ENCODE results near the gene HOOK2.

HOOK2 gene

DNA sequence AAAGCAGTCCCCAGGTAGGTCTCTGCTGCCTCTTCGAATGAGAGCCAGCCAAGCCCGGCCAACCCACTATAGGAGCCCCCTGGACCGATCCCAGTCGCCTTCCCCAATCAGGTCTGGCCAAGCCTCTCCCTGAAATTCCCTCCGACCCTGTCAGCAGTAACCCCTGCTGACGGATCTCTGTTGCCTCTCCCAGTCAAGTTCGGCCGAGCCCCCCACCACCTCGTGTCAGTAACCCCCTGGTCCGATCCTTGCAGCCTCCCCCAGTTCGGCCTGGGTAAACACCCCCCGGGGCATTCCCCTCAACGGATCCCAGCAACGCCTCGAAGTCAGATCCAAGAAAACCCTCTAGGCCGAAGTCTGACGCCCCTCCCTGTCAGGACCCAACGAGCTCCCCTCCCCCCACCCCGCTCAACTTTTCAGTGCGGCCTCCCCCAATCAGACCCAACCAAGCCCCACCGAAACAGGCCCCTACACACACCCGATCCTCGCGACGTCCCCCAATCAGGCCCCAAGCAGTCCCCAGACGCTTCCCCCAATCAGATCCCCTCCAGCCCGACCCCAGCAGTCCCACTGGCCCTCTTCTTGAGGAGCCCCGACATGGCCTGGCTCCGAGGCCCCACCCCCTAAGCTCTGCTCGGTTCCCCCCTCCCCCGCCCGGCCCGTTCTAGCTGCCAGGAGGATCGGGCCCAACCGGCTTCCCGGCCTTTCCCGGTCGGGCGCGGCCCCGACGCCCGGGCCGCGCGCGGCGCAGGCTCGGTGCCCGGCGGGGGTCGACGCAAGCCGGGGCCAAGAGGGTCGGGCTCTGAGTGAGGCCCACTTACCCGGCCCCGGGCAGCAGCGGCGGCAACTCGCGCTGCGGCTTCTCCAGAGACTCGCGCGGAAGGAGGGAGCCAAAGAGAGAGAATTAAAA is 53.4 kb downstream of the HOOK2 start (continued):
- TF ChIP-seq, protein P1, sequence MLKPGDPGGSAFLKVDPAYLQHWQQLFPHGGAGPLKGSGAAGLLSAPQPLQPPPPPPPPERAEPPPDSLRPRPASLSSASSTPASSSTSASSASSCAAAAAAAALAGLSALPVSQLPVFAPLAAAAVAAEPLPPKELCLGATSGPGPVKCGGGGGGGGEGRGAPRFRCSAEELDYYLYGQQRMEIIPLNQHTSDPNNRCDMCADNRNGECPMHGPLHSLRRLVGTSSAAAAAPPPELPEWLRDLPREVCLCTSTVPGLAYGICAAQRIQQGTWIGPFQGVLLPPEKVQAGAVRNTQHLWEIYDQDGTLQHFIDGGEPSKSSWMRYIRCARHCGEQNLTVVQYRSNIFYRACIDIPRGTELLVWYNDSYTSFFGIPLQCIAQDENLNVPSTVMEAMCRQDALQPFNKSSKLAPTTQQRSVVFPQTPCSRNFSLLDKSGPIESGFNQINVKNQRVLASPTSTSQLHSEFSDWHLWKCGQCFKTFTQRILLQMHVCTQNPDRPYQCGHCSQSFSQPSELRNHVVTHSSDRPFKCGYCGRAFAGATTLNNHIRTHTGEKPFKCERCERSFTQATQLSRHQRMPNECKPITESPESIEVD (tag by site-specific recombination; IDR thresholded peaks at IDR 0.05) = no peak
- TF ChIP-seq ZNF707 (tag by site-specific recombination; IDR thresholded peaks at IDR 0.05) = no peak
- TF ChIP-seq, protein P2, sequence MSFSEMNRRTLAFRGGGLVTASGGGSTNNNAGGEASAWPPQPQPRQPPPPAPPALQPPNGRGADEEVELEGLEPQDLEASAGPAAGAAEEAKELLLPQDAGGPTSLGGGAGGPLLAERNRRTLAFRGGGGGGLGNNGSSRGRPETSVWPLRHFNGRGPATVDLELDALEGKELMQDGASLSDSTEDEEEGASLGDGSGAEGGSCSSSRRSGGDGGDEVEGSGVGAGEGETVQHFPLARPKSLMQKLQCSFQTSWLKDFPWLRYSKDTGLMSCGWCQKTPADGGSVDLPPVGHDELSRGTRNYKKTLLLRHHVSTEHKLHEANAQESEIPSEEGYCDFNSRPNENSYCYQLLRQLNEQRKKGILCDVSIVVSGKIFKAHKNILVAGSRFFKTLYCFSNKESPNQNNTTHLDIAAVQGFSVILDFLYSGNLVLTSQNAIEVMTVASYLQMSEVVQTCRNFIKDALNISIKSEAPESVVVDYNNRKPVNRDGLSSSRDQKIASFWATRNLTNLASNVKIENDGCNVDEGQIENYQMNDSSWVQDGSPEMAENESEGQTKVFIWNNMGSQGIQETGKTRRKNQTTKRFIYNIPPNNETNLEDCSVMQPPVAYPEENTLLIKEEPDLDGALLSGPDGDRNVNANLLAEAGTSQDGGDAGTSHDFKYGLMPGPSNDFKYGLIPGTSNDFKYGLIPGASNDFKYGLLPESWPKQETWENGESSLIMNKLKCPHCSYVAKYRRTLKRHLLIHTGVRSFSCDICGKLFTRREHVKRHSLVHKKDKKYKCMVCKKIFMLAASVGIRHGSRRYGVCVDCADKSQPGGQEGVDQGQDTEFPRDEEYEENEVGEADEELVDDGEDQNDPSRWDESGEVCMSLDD (tag by site-specific recombination; IDR thresholded peaks at IDR 0.05) = peak; percentile 46; the same call in 1 of the 2 replicates
- no peak for TF ChIP-seq ZNF433 (tag by site-specific recombination; IDR thresholded peaks at IDR 0.05; ENCODE audit: low read depth)
- TF ChIP-seq BCL11B (tag by site-specific recombination; IDR thresholded peaks at IDR 0.05; ENCODE audit: low read depth) = 0 out of 2 replicates have a peak, but pooled peaks have one; percentile 38
- no peak for TF ChIP-seq ZNF777 (tag by site-specific recombination; IDR thresholded peaks at IDR 0.05; ENCODE audit: borderline replicate concordance)
- TF ChIP-seq ZNF785 (tag by site-specific recombination; IDR thresholded peaks at IDR 0.05) = no peak
- no peak for TF ChIP-seq ZNF112 (tag by site-specific recombination; IDR thresholded peaks at IDR 0.05)
- TF ChIP-seq ZNF132 (tag by site-specific recombination; IDR thresholded peaks at IDR 0.05; ENCODE audit: borderline replicate concordance) = no peak
- TF ChIP-seq, protein P3, sequence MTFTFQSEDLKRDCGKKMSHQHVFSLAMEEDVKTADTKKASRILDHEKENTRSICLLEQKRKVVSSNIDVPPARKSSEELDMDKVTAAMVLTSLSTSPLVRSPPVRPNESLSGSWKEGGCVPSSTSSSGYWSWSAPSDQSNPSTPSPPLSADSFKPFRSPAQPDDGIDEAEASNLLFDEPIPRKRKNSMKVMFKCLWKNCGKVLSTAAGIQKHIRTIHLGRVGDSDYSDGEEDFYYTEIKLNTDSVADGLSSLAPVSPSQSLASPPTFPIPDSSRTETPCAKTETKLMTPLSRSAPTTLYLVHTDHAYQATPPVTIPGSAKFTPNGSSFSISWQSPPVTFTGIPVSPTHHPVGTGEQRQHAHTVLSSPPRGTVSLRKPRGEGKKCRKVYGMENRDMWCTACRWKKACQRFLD (tag by site-specific recombination; IDR thresholded peaks at IDR 0.05) = no peak
- TF ChIP-seq OVOL3 (tag by site-specific recombination; IDR thresholded peaks at IDR 0.05) = no peak
- TF ChIP-seq, protein P4, sequence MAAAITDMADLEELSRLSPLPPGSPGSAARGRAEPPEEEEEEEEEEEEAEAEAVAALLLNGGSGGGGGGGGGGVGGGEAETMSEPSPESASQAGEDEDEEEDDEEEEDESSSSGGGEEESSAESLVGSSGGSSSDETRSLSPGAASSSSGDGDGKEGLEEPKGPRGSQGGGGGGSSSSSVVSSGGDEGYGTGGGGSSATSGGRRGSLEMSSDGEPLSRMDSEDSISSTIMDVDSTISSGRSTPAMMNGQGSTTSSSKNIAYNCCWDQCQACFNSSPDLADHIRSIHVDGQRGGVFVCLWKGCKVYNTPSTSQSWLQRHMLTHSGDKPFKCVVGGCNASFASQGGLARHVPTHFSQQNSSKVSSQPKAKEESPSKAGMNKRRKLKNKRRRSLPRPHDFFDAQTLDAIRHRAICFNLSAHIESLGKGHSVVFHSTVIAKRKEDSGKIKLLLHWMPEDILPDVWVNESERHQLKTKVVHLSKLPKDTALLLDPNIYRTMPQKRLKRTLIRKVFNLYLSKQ (tag by site-specific recombination; IDR thresholded peaks at IDR 0.05; ENCODE audit: borderline replicate concordance) = no peak
- TF ChIP-seq ZNF664 (tag by site-specific recombination; IDR thresholded peaks at IDR 0.05) = no peak
- TF ChIP-seq KLF10 (tag by site-specific recombination; IDR thresholded peaks at IDR 0.05) = no peak
- TF ChIP-seq SP2 (tag by site-specific recombination; IDR thresholded peaks at IDR 0.05) = peak; percentile 45

DNA sequence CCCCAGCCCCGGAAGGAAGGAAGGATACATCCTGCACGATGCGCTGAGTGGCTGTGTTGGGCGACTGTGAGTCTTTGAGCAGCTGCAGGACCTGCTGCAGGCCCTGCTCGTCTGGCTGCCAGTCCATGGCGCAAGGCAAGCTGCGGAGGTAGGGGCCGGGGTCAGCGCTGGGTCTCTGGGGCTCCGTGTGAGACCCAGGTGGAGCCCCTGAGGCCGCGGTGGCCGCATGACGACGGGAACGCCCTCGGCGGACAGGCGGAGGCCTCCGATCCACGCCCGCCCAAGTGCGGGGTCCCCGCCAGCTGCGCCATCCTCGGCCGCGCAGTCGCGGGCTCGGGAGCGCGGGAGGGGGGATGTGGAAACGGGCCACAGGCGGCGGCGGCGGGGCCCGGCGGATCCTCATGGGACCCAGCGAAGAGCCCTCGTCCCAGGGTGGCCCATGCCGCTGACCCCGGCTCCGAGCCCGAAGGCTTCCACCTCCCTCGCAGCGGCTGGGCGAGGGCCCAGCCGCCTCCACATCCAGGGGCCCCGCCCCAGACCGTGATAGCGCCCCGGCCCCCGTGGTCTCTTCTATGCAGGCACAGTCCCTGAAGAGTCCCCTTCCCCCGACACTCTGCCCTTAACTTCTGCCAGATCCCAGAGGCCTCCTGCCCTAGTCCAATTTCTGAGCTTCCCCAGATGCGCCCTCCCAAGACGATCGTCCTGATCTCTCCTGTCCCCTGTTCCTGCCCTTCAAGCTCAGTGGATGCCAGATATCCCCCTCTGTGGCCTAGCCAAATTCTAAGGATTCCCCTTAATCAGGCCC is 54.3 kb downstream of the HOOK2 start:
- Histone ChIP-seq H3K36me3 (ENCODE audit: control insufficient read depth in 2 of 2, insufficient read depth in 1 of 2, low read length in 2 of 2) (peaks cover 27 to 45% of the 10 kb centered on the region in 2 experiments), H3K4me1 (ENCODE audit: control insufficient read depth, insufficient read depth, low read length) (no peaks in the 10 kb centered on the region), H3K4me3 (ENCODE audit: low read depth, low read length) (peak overlapping the region; percentile 79), H3K27ac (ENCODE audit: extremely low read depth, low read depth, low read length) (peak overlapping the region; percentile 97), H3K9me3 (ENCODE audit: control insufficient read depth, insufficient read depth, low read depth, low read length) (no peaks in the 10 kb centered on the region)
- ChIA-PET POLR2A (interaction anchor here (0.5 to 5.1 kb wide), 6 partner anchors 11 to 88 kb away, joined by 3 to 89 read pairs (median 4); partner anchors contain the start of genes GET3, JUNB and TRIR), CTCF (interaction anchor here (0.6 to 3.3 kb wide), 7 partner anchors 12 to 338 kb away, joined by 3 to 19 read pairs (median 4); partner anchors contain the start of gene TRIR)
- TF ChIP-seq ZNF548 (tag by site-specific recombination; IDR thresholded peaks at IDR 0.05) (no peak), ZEB2 (tag by site-specific recombination; IDR thresholded peaks at IDR 0.05) (peak; percentile 12; the same call in 1 of the 2 replicates), ZFHX2 (tag by site-specific recombination; conservative IDR thresholded peaks at IDR 0.05) (peak; percentile 61; the same call in 1 of the 2 replicates)
- TF ChIP-seq, protein P5, sequence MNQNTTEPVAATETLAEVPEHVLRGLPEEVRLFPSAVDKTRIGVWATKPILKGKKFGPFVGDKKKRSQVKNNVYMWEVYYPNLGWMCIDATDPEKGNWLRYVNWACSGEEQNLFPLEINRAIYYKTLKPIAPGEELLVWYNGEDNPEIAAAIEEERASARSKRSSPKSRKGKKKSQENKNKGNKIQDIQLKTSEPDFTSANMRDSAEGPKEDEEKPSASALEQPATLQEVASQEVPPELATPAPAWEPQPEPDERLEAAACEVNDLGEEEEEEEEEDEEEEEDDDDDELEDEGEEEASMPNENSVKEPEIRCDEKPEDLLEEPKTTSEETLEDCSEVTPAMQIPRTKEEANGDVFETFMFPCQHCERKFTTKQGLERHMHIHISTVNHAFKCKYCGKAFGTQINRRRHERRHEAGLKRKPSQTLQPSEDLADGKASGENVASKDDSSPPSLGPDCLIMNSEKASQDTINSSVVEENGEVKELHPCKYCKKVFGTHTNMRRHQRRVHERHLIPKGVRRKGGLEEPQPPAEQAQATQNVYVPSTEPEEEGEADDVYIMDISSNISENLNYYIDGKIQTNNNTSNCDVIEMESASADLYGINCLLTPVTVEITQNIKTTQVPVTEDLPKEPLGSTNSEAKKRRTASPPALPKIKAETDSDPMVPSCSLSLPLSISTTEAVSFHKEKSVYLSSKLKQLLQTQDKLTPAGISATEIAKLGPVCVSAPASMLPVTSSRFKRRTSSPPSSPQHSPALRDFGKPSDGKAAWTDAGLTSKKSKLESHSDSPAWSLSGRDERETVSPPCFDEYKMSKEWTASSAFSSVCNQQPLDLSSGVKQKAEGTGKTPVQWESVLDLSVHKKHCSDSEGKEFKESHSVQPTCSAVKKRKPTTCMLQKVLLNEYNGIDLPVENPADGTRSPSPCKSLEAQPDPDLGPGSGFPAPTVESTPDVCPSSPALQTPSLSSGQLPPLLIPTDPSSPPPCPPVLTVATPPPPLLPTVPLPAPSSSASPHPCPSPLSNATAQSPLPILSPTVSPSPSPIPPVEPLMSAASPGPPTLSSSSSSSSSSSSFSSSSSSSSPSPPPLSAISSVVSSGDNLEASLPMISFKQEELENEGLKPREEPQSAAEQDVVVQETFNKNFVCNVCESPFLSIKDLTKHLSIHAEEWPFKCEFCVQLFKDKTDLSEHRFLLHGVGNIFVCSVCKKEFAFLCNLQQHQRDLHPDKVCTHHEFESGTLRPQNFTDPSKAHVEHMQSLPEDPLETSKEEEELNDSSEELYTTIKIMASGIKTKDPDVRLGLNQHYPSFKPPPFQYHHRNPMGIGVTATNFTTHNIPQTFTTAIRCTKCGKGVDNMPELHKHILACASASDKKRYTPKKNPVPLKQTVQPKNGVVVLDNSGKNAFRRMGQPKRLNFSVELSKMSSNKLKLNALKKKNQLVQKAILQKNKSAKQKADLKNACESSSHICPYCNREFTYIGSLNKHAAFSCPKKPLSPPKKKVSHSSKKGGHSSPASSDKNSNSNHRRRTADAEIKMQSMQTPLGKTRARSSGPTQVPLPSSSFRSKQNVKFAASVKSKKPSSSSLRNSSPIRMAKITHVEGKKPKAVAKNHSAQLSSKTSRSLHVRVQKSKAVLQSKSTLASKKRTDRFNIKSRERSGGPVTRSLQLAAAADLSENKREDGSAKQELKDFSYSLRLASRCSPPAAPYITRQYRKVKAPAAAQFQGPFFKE (tag by site-specific recombination; IDR thresholded peaks at IDR 0.05; ENCODE audit: borderline replicate concordance) = no peak

Data from HEK293 (cell line).